Calu3 (cell line): ENCODE measurements around the gene KCTD6. TPM values are rescaled to one million over a fixed set of nuclear protein-coding genes. Genes with fewer than 3 reads are reported as not detected.

Source experiments
- BruUV-seq: library from RNA; stranded (reverse); fragments of 400-500 nt; replicated peaks from 2 replicates; lab custom pipeline; 2021; lab: Mats Ljungman, UMichigan
- CTCF ChIA-PET: fragments of 300-600 bp; sonication (Branson Sonifier 250); formaldehyde crosslinking; loops from one replicate; lab custom pipeline; 2022; ENCODE audit warnings: antibody characterized with exemption; lab: Charles Lee
- DNase-seq: peaks from one replicate; pipeline ENCODE4 v3.0.0; 2022
- H3K27ac Mint-ChIP-seq: one replicate; pipeline ENCODE4 v1.8.0; 2022; ENCODE audit warnings: mixed read lengths; ENCODE audit not compliant: unreplicated experiment
- H3K27me3 Mint-ChIP-seq: one replicate; pipeline ENCODE4 v1.8.0; 2022; ENCODE audit warnings: mixed read lengths; ENCODE audit not compliant: unreplicated experiment
- H3K36me3 Mint-ChIP-seq: one replicate; pipeline ENCODE4 v1.8.0; 2022; ENCODE audit warnings: mild to moderate bottlenecking, moderate library complexity, mixed read lengths; ENCODE audit not compliant: insufficient read depth, unreplicated experiment
- H3K4me1 Mint-ChIP-seq: one replicate; pipeline ENCODE4 v1.8.0; 2022; ENCODE audit warnings: mild to moderate bottlenecking, low read depth, mixed read lengths; ENCODE audit not compliant: unreplicated experiment
- H3K4me3 Mint-ChIP-seq: one replicate; pipeline ENCODE4 v1.8.0; 2022; ENCODE audit warnings: mild to moderate bottlenecking, low read depth, moderate library complexity, mixed read lengths; ENCODE audit not compliant: unreplicated experiment
- H3K9me3 Mint-ChIP-seq: one replicate; pipeline ENCODE4 v1.8.0; 2022; ENCODE audit warnings: low read depth, mixed read lengths; ENCODE audit not compliant: unreplicated experiment
- intact Hi-C: fragments of 100-400 bp; cut with micrococcal nuclease; formaldehyde crosslinking; loops from one replicate; pipeline ENCODE4 v1.10.0; 2022; ENCODE audit not compliant: unreplicated experiment
- total RNA-seq: library from RNA; stranded (reverse); gene quantifications from 2 replicates; pipeline ENCODE4 v1.2.3, GENCODE V29; 2022
- TF ChIP-seq, protein P1 (sequence below): fragments of 200-600 bp; IDR thresholded peaks from one replicate; pipeline ENCODE4 v1.8.0; 2022; ENCODE audit warnings: antibody characterized with exemption; ENCODE audit not compliant: unreplicated experiment

The KCTD6 gene
- total RNA-seq, 1 experiment from 2014 or later = 11.4 TPM

GRCh38 chr3:58531956-58532355, 40.1 kb downstream of the KCTD6 start:
- Mint-ChIP-seq H3K36me3 (peaks cover 9% of the 10 kb centered on the region), H3K4me3 (no peak overlapping the region), H3K27me3 (no peaks in the 10 kb centered on the region), H3K27ac (no peak overlapping the region), H3K4me1 (peaks cover 33% of the 10 kb centered on the region), H3K9me3 (peaks cover under 1% of the 10 kb centered on the region)
- intact Hi-C loops = loop anchor here (1.0 to 2.0 kb wide), 4 partner anchors 39 to 211 kb away; partner anchors contain the start of gene KCTD6
- no TSS peak for BruUV-seq
- TF ChIP-seq, protein P1, sequence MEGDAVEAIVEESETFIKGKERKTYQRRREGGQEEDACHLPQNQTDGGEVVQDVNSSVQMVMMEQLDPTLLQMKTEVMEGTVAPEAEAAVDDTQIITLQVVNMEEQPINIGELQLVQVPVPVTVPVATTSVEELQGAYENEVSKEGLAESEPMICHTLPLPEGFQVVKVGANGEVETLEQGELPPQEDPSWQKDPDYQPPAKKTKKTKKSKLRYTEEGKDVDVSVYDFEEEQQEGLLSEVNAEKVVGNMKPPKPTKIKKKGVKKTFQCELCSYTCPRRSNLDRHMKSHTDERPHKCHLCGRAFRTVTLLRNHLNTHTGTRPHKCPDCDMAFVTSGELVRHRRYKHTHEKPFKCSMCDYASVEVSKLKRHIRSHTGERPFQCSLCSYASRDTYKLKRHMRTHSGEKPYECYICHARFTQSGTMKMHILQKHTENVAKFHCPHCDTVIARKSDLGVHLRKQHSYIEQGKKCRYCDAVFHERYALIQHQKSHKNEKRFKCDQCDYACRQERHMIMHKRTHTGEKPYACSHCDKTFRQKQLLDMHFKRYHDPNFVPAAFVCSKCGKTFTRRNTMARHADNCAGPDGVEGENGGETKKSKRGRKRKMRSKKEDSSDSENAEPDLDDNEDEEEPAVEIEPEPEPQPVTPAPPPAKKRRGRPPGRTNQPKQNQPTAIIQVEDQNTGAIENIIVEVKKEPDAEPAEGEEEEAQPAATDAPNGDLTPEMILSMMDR = peak; percentile 34
- CTCF ChIA-PET = interaction anchor here (0.6 kb wide), 1 partner anchor 217 kb away, joined by 4 read pairs; no protein-coding TSS in a partner anchor
- DNase-seq = no peak

- no peaks in the 10 kb centered on the region for H3K27me3 Mint-ChIP-seq
- peaks cover 8% of the 10 kb centered on the region for H3K36me3 Mint-ChIP-seq
- no peak overlapping the region for H3K4me3 Mint-ChIP-seq
- peak; percentile 82 for DNase-seq
- no peaks in the 10 kb centered on the region for H3K9me3 Mint-ChIP-seq
- no TSS peak for BruUV-seq
- peaks cover 34% of the 10 kb centered on the region for H3K4me1 Mint-ChIP-seq
- CTCF ChIA-PET = no interaction called here
- no peak overlapping the region for H3K27ac Mint-ChIP-seq
- intact Hi-C loops = loop anchor here (1.0 to 2.0 kb wide), 4 partner anchors 40 to 212 kb away; partner anchors contain the start of gene KCTD6
- TF ChIP-seq, protein P1 = peak; percentile 72
Measured at GRCh38 chr3:58532794-58533220, 40.9 kb downstream of the KCTD6 start.

GRCh38 chr3:58534592-58535494, 42.9 kb downstream of the KCTD6 start:
- intact Hi-C loops = no loop called here
- BruUV-seq = no TSS peak
- Mint-ChIP-seq H3K27ac (no peak overlapping the region), H3K27me3 (no peaks in the 10 kb centered on the region), H3K9me3 (no peaks in the 10 kb centered on the region), H3K4me1 (peaks cover 27% of the 10 kb centered on the region), H3K36me3 (peaks cover 8% of the 10 kb centered on the region), H3K4me3 (no peak overlapping the region)
- TF ChIP-seq, protein P1 = no peak
- CTCF ChIA-PET = interaction anchor here (1.3 kb wide), 1 partner anchor 32 kb away, joined by 3 read pairs; no protein-coding TSS in a partner anchor
- DNase-seq = no peak

DNA sequence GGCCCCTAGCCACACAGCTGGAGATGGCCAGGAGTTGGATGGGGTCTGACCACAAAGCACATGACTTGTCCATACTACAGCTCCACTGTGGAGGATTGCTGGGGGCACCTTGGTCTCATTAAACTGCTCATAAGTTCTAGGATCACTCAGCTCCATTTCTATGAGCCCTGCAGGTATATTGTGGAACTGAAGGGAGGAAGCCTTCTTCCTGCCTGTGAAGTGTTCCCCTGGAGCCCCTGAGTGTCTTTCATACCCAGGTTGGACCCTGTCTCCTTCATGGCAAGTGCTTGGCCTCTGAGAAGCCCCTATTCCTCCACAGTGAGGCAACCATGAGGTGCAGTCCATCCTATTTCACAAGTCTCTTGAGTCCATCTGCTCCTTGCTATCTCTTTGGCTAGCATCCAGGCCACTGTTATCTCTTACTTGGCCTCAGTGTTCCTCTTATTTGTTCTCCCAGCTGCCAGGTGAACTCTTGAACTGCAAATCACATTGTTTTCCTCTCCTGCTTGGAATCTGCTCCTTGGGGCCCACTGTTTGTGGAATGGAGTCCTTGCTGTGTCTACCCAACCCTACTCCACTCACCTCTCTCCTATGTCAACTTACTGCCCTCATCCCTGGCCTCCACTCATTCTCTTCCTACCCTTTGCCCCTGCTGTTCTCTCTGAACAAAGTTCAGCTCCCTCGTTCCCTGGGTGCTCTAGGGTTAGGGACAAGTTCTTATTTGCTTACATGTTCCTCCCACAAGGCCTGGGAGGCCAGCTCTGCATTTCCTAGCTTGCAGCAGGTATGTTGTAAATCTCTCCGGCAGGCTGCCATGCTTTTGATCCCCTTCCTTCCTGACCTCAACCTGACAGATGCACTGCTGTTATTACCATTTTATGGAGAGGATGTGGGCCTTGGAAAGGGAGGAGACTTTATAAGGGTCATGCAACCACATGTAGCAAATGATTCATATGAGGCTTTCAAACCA, 43.9 kb downstream of the KCTD6 start:
- no TSS peak for BruUV-seq
- CTCF ChIA-PET = interaction anchor here (1.3 kb wide), 1 partner anchor 31 kb away, joined by 3 read pairs; no protein-coding TSS in a partner anchor
- no peak overlapping the region for H3K27ac Mint-ChIP-seq

More for the DNA sequence above, 43.9 kb downstream of the KCTD6 start:
- peaks cover 8% of the 10 kb centered on the region for H3K36me3 Mint-ChIP-seq
- no peak overlapping the region for H3K4me3 Mint-ChIP-seq
- no peaks in the 10 kb centered on the region for H3K27me3 Mint-ChIP-seq
- TF ChIP-seq, protein P1 = no peak
- no peak for DNase-seq
- H3K9me3 Mint-ChIP-seq = no peaks in the 10 kb centered on the region
- peaks cover 27% of the 10 kb centered on the region for H3K4me1 Mint-ChIP-seq
- intact Hi-C loops = no loop called here
